ENCODE results near the gene TIPARP.

Gene TIPARP

DNA sequence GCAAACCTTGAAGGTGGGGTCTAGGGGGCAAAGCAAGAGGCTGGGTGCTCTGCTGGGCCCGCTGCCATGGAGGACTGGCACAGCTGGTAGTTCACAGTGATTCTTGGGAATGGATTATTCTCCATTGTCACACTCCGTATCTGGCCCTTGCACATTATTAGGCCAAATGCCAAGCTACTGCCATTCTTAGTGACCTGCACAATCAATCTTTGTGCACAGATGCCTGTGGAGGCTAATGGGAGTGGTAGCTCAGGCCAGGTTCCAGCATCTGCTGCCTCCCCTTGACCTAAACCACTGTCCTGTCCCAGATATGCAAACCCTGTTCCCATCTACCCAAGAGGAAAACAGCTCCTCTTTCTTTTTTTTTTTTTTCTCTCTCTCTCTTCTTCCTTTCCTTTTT is 67.5 kb downstream of the TIPARP start:
- DNase-seq (ENCODE audit: low read depth in 2 of 2), result no peak

DNA sequence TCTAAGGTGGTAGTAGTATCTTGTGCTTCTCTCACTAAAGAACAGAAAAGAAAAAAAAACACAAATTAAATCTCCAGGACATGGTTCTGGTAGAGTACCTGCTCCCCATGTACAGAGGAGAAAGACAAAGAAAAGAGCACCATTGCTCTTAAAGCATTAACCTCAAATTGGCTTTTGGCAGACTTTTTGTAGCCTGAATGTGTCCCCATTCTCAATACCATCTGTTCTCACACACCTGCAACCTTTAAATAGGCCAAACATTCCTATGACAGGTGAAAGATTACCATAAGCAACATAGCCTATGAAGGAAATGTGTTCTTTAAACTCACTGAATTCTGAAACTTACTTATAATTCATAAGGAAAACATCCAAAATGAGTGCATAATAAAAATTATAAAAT is 68.0 kb downstream of the TIPARP start:
- no peak for DNase-seq (ENCODE audit: low read depth in 2 of 2)

DNA sequence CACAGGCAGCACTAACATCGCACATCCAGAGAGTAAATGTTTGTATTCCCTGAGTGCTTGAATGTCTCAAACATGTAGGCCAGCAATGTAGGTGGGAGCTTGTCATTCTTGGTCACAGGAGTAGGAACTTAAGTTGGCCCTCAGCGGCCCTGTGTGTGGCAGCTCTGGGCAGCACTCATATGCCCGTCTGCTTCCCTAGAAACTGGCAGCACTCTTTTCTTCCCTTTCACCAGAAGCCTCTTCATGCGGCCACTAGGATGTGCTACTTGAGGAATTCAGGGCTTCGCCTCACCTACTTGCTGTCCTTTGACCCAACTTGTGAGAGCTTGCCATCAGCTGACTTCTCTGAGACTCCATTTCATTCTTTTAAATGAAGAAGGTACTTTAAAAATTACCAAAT is 69.5 kb downstream of the TIPARP start:
- no peak for DNase-seq (ENCODE audit: low read depth in 2 of 2)

DNA sequence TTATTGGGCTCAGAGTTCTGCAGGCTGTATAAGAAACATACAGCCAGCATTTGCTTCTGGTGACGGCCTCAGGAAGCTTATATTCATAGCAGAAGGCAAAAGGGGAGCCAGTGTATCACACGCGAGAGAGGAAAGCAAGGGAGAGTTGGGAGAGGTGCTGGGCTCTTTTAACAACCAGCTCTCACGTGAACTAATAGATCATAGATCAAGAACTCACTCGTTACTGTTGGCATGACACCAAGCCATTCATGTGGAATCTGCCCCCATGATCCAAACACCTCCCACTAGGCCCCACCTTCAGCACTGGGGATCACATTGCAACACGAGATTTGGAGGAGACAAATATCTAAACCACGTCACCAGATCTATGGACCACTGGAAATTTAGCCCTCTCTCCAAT is 70.2 kb downstream of the TIPARP start:
- DNase-seq (ENCODE audit: low read depth in 2 of 2), result no peak

DNA sequence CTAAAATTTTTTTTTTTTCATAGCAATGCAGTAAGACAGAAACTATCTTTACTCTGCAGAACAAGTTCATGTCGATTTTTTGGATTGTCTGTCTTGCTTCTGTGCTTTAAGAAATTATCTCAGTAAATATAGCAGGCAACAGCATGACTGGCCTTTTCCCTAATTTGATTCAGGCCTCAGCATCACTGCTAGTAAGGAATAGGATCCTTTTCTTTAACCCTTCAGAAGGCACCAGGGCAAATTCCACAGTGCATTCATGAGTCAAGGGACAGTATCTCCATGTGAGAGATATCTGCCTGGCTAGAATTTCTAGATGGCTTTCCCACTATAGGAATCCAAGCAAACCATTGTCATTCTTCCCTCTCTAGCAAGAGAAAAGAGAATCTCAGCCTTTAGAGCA is 71.4 kb downstream of the TIPARP start:
- DNase-seq (ENCODE audit: low read depth in 2 of 2), result no peak

DNA sequence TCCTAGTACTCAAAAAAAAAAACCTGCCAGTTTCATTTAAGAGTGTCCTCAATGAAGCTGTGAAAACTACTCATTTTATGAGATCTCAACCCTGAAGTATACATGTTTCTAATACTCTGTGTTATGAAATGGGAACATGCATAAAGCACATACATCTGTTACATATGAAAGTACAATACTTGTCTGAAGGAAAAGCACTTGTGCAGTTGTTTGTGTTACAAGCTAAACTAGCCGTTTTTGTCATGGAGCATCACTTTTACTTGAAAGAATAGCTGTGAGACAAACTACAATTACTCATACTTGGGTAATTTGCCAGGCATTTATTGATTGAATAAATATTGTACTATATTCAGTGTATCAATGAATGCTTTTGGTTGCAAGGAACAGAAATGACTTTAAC is 72.7 kb downstream of the TIPARP start:
- no peak for DNase-seq (ENCODE audit: low read depth in 2 of 2)

DNA sequence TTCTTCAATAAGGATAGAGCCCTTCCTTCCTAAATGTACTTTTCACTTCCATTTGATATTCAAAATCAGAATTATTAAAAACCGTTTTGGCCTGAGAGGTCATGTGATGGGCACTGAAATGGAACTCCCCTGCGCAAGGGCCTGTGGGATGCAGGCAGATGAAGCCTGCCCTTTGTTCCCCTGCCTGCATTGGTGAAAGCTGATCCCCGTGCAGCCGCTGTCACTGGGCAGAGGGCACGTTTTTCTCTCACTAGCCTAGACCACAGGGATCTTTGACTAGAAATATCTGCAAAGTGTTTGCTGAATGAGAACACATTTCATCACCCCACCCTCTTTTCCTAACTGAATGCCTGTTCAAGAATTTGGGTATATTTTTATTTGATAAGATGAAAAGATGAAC is 74.9 kb downstream of the TIPARP start:
- no peak for DNase-seq (ENCODE audit: low read depth in 2 of 2)

DNA sequence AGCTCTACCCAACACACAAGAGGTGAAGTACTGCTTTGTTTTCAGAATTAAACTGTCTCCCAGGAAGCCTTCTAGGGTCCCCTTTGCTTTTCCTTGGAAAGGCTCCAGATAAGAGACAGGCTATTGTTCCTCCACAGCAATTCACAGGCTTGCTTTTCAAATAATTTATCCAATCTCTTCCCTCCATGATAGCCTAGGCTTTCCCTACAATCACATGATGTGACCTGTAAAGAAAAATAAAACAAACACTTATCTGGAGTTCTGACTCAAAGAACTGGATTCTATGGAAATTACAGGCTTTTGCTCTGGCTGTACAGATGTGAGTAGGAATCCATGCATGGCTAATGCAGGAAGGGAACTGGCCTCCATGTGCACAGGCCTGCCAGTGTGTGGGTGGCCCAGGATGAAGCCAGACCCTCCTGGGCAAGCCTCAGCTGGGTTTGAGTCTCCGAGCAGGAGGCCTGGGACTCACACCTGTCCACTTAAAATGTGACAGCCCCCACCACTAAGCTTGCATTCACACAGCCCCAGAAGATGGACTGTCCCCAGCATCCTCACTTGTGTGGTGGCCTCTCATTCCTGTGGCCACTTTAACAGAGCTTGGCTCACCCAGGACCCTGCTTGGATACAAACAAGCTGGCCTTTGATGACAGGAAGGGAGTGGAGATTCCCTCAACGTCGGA is 75.9 kb downstream of the TIPARP start:
- no peak for DNase-seq (ENCODE audit: low read depth in 2 of 2)

DNA sequence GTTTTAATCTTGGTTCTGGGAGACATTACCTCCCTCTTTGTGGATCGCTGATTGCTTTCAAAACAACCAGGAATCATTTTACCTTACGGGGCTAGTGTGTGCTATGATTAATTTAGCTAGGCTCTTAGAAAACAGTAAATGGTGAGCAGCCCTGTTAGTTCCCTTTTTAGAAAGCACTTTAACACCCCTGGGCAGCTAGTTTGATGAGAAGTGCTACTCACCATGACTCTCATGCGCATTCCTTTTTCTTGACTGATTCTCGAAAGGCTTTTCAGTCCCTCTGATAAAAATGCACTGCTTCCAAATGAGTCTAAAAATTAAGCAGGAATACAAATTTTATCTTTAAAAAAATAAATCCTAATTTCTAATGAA is 76.5 kb downstream of the TIPARP start:
- no peak for DNase-seq (ENCODE audit: low read depth in 2 of 2)

DNA sequence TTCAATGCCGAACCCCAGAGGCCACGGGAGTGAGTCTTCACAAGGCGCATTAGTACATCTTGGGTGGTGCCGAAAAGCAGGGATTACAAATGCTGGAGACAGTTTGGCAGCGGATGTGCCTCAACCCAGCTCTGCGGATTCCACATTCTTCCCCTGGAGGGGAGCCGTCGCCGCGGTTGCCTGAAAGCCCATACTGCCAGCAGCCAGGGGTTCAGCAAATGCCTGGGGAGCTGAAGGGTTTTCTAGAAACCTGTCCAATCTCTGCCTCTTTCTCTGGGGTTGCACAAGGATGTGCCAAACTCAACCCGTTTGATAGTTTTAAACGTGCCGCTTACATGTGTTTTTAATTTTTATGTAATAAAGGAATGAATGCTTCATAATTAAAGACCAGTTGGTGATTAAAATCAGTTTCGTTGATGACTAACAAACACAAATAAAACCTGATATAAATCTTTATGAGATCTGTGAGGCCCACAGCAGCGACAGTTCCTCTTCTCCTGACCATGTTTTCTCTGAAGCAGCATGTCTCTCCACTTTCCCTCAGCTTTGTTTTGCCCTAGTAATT is 77.2 kb downstream of the TIPARP start:
- DNase-seq (ENCODE audit: low read depth in 2 of 2), result no peak

All from activated CD8-positive, alpha-beta memory T cell treated with anti-CD3 and anti-CD28 coated beads for 4 hours (primary cell).